ENCODE measurements around the gene STRIP1. TPM values are rescaled to one million over a fixed set of nuclear protein-coding genes. Genes with fewer than 3 reads are reported as not detected.

Gene STRIP1
- total RNA-seq, 4 donors from 2014 or later, result 21.7 to 50.3 (median 33.0) TPM

- no peak for TF ChIP-seq CTCF (IDR thresholded peaks at IDR 0.05; ENCODE audit: low read depth)
Observed at GRCh38 chr1:110011527-110012041, 22.8 kb upstream of the STRIP1 start.

GRCh38 chr1:110012100-110012780 lies 22.2 kb upstream of the STRIP1 start:
- no peak for TF ChIP-seq CTCF (IDR thresholded peaks at IDR 0.05; ENCODE audit: low read depth)

GRCh38 chr1:110017792-110018191 lies 16.6 kb upstream of the STRIP1 start:
- no peak for TF ChIP-seq CTCF (IDR thresholded peaks at IDR 0.05; ENCODE audit: low read depth)

- TF ChIP-seq CTCF (IDR thresholded peaks at IDR 0.05; ENCODE audit: low read depth), result no peak
Observed at GRCh38 chr1:110018396-110018795, 16.0 kb upstream of the STRIP1 start.

- no peak for TF ChIP-seq CTCF (IDR thresholded peaks at IDR 0.05; ENCODE audit: low read depth)
Observed at GRCh38 chr1:110019770-110020169, 14.7 kb upstream of the STRIP1 start.

- TF ChIP-seq CTCF (IDR thresholded peaks at IDR 0.05; ENCODE audit: low read depth), result no peak
Observed at GRCh38 chr1:110021285-110021684, 13.1 kb upstream of the STRIP1 start.

- no peak for TF ChIP-seq CTCF (IDR thresholded peaks at IDR 0.05; ENCODE audit: low read depth)
Observed at GRCh38 chr1:110024613-110025012, 9.8 kb upstream of the STRIP1 start.

All from subcutaneous adipose tissue (tissue), 4 donors.